NCI-H128 (cell line): ENCODE data around the gene BGN.

Source experiments
- DNase-seq: peaks from one replicate; lab custom pipeline; 2025; ENCODE audit not compliant: unreplicated experiment; lab: John Stamatoyannopoulos, UW

The BGN gene

DNA sequence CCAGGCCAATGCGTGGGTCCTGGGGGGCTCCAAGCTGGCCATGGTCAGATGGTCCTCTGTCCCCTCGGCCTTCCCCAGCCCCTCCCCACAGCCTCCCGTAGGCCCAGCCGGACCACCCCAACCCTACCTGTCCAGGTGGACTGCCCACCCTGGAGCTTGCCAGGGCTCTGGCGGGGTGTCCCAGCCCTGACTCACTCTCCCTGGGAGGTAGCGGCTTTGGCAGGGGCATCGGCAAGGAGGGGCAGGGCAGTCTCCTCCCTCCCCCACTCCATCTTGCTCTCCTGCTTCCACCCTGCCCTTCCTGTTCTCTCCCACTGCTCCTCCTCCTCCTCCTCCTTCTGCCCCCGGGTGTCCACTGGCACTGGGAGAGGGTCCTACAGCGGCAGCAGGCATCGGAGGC lies 7.4 kb downstream of the BGN start:
- no peak for DNase-seq

DNA sequence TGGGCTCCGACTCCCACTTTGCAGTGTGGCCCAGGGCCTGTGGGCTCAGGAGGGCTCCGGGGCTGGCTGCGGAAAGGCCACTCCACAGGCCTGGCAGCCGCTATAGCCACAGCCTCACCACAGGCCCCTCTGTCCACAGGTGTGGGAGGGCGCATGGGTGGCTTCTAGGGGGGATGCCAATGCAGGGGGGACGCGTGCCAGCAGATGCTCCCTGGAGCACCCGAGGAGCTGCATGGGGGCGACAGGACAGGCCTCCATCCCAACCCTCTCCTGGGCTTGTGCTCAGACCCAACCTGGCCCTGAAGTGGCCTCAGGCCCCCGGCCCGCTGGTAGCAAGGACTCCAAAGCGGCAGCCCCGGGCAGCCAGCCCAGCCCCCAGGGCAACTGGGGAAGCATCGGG lies 8.0 kb downstream of the BGN start:
- no peak for DNase-seq

DNA sequence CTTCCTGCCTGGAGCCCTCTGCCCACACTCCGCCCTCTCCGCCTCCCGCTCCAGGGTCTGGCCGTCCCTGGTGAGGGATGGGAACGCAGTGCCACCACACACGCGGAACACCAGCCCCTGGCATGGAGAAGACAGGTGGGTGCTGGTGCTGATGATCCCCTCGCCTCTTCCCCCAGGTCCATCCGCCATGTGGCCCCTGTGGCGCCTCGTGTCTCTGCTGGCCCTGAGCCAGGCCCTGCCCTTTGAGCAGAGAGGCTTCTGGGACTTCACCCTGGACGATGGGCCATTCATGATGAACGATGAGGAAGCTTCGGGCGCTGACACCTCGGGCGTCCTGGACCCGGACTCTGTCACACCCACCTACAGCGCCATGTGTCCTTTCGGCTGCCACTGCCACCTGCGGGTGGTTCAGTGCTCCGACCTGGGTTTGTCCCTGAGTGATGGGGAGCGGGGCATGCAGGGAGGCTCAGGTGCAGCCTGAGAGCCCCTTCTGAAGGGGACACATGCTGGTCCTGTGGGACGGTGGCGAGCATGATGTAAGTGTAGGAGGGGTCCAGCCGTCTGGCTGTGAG lies 9.8 kb downstream of the BGN start:
- DNase-seq = no peak

DNA sequence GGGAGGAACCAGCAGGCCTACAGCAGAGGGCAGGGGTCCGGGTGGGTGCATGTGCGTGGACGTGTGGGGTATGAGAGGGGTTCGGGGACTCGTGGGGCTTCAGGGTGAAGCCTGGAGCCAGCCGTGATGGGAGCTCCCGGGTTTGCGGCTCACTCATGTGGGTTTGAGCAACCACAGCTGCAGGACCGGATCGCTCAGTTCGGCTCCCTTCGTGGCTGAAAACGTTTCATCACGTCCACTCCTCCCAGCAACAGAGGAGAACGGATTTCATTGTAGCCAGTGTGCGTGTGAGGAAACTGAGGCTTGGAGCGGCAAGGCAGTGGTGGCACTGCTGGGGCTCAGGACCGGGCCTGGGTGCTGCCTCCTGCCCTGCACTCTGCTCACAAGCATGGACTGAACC lies 10.6 kb downstream of the BGN start:
- no peak for DNase-seq

DNA sequence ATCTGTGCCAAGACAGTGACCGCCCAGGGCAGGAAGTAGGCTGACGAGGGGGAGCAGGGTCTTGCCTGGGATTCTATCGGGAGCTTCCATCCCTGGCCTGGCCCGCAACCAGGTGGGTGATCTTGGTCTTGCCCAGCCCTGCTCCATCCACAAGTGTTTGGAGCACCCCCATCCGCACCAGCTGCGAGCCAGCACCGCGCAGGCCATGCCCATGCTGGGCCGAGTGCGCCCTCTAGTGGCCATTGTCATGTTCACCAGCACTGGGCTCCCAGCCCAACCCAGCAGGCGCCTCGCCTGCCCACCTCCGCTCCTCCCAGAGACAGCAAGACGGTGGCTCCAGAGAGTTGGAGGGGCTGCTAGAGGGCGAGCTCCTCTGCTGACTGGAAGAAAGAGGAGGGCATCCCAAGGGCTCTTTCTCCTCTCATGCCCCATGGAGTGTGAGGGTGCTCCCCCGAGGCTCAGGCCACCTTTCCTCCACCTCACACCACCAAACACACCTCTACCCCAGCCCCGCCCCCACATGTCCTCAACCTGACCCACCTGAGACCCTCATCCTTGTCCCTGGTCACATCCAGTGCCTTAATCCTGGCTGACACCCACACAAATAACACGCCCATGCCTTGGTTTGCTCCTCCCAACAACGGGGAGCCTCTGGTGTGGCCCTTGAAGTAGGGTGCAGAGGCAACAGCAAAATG lies 12.9 kb downstream of the BGN start:
- DNase-seq = peak; percentile 44

DNA sequence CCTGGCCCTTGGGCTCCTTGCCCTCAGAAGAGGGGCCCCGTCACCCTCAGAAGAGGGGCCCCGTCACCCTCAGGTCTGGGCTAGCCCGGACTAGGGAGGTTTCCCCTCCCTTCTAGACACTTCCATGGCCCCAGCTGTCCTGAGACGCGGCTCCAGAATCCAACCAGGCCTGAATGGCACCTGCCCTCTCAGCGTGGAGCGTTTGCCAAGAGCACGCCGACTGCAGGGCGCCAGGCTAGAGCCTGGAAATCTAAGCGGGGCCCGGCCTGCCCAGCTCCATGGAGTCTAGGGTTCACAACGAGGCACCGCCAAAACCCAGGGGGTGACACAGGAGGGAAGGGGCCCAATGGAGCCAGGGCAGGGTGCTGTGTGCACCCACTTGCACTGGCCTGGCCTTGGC lies 14.8 kb downstream of the BGN start:
- no peak for DNase-seq

DNA sequence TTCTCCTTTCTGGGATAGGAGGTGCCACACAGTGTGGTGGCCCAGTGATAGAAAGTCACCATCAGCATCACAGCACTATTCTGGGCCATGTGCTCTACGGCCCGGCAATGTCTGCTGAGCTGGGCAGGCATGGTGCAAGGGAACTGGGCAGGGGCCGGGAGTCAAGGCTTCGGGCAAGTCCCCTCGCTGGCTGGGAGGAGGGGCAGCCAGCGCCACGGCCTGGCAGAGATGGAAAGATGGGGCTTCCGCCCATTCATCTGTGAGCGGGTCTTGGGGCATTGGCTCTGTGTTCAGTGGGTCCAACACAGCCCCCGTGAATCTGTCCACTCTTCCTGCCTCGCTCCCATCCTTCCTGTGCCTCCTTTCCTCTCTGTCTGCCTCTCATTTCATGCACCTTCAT lies 15.6 kb downstream of the BGN start:
- DNase-seq = no peak

DNA sequence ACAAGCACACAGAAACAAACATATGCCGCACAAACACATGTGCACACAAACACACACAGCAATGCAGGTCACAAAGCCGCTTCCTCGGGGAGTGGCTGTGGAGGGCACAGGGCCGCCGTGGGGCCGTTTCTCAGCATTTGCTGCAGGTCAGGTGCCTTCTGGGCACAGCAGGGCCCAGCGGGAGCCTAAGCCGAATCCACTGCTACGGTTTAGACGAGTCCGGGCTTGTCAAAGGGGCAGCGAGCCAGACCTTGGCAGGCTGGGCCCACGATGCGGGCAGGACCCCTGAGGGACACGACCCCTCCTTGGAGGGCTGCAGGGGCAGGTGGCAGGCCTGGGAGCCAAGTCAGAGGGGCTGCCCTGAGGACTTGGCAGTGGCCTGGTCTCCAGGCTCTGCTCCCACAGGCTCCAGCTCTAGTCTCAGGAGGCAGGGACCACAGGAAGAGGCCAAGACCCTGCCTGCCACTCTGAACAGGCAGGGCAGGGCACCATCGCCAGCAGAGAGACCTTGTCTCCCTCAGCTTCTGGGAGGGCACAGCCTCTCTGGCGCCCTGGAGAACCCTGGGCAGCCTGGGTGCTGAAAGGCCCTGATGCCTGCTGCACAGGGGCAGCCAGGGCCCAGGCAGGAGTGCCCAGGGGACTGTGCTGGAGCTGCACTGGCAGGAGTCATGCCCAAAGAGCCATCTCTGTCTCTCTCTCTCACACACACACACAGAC lies 17.2 kb downstream of the BGN start:
- no peak for DNase-seq

DNA sequence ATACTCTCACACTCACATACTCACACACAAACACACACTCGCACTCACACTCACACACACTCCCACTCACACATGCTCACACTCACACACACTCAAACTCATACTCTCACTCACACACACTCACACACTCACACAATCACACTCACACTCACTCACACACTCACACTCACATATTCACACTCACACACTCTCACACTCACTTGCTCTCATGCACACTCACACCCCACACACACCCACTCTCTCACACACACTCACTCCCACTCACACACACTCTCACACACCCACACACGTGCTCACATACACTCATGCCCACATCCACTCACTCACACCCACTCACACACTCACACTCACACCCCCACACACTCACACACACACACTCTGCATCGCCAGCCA lies 17.7 kb downstream of the BGN start:
- DNase-seq = no peak

DNA sequence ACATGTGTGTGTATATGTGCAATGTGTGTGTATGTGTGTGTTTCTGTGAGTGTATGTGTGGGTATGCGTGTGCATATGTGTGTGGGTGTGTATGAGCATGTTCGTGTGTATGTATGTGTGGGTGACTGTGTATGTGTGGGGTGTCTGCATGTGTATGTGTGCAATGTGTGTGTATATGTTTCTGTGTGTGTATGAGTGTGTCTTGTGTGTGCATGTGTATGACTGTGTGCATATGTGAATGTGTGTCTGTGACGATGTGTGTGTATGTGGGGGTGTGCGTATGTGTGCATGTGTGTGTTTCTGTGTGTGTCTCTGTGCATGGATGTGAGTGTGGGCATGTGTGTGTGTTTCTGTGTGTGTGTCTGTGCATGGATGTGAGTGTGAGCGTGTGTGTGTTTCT lies 18.5 kb downstream of the BGN start:
- no peak for DNase-seq

DNA sequence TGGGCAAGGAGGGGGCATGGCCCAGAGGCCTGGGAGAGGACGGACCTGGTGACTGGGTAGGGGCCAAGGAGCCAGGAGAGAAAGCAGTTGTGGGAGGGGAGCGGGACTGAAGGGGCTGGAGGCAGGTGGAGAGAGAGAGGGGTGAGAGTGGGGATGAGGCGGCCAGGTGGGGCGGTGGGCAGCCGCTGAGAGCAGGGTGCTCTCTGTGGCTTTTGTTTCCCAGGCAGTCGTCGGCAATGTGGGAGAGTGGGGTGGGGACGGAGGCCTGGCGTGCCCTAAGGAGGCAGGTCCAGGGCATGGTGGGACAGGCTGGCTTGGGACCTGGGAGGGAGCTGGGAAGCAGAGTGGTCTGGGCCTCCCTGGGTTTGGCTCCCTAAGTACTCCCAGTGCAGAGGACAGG lies 19.5 kb downstream of the BGN start:
- DNase-seq = no peak

DNA sequence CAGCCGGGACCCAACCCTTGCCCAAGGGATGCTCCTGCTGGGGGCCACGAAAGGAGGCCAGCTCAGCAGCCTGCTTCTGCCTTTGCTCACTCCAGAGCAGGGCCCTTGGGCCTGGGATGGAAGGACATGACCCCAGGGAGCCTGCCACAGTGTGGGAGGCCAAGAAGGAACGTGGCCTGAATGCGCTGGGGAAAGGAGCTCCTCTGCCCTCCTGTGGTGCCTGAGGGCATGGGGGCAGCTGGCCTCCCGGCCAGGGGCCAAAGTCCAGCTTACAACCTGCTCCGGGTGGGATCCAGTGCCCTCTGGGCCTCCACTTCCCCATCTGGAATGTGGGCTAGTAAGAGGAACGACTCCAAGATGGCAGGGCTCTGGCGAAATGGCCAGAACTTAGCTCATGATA lies 20.7 kb downstream of the BGN start:
- DNase-seq = no peak

DNA sequence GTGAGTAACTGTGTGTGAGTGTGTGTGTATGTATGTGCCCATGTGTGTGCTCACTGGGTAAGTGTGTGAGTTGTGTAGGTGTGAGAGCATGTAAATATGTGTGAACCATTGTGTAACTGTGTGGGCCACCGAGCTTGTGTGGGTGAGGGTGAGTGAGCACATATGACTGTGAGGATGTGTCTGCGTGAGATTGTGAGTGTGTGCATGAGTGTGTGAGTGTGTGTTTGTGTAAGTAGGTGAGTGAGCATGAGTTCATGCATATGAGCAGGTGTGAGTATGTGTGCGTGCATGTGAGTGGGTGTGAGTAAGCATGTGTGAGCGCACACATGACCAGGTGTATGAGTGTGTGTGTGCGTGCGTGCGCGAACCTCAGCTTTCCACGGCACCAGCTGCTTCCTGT lies 21.3 kb downstream of the BGN start:
- no peak for DNase-seq

DNA sequence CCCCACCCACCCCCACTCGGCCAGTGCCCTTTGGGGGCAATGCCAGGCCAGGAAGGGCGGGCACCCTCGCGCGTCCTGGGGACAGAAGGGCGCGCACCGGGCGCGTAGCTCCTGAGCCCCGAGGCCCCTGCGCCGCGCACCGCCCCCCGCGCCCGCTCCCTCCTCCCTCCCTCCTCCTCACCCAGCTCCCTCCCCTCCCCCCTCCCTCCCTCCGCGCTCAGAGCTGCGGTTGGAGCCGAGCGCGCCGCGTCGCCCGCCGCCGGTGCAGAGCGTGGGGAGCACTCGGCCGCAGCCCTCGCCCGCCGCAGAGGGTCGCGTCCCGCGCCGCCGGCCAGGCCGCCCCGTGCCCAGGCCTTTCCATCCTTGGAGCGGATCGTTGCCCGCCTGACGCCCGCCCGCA lies 22.6 kb downstream of the BGN start, which contains the start of gene ATP2B3:
TSS of gene ATP2B3 (plus strand) at position 220 of the 400 bp plus-strand sequence. CDS start 18,606 bp downstream, outside the sequence.
- DNase-seq = no peak

DNA sequence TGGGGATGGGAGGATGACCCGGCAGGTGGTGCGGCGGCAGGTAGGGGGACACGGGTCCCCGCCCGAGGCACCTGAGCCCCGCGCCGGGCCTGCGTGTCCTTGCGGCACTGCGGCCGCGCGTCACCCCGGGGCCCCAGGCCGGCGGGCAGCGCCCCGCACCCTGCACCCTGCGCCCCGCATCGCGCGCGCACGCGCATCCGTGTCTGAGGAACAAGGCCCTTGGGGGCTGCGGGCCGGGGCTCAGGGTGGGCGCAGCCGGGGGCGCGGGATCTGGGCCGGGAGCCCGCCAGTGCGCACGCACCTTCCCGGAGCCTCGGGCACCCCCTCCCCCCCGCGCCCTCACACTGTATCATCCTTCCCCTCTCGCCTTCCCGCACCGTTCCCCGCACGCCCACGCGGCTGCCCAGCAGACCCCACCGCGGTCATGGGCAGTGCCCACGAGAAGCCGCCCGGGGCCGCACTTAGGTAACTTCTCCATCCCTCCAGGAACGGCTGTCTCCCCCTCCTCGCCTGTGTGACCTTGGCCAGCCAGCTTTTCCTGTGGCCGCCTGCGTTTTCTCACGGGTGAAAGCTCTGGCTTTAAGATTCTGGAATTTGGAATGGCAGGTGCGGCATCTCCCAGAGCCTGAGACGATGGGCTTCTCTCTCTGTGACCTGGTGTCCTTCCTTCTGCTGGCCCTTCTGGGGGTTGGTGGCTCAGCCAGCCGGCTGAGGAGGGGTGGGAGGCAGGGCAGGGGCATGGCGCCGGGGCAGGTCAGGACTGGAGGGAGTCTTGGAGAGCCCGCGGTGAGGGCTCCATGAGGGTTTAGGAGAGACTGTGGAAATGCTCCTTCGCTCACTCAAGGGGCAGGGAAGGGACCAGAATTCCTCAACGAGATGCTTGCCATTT lies 23.4 kb downstream of the BGN start:
- no peak for DNase-seq

DNA sequence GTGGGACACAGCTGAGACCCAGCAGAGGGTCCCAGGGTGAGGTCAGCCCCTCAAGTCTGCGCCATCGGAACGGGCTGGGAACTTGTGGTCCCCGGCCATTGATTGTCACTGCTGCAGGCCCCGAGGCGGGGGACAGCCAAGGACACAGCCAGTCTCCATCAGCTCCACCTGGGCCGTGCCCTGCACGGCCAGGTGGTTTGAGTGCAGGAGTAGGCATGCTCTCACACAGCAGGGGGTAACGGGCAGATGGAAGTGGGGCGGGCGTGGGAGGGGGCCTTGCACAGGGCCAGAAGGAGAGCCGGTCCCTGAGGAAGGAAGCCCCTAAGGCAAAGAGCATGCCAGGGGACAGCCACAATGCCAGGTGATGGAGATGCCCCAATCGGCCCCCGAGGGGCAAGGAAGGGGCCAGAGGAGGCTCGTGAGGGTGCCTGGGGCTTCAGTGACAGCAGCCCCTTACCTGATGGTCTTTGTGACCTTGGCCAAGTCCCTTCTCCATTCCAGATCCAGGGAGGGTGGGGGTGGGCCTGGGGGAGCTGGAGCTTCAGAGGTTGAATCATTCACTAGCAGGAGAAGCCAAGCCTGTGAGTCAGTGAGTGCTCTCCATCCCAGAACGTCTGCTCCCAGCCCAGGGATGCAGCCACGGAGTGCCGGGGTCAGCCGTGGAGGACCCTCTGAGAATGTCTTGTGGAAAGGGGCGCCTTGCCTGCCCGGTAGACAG lies 24.9 kb downstream of the BGN start:
- DNase-seq = no peak

DNA sequence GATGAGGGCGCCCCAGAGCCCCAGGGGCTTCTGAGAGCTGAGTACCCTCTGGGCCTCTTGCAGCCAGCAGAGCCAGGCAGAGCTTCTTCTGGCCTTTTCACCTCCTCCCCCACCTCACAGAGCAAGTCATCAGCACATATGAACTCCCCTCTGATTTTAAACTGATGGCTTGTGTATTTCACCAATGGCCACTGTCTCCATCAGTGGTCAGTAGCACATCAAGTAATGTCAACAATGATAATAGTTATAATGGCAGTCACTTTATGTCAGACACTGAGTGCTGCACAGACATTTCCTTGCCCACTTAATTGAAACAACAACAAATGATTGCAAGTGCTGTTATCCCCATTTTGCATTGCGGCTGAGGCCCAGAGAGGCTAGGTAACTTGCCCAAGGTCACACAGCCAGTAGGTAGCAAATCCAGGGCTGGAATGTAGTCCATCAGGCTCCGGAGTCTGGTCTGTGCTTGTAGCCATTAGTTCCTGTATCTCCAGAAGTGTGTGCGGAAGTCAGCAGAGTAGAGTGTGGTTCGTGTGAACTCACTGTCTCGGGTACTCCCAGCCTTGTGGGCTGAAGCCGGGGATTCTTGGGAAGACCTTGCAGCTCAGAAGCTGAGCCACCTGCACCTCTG lies 25.6 kb downstream of the BGN start:
- DNase-seq = no peak

DNA sequence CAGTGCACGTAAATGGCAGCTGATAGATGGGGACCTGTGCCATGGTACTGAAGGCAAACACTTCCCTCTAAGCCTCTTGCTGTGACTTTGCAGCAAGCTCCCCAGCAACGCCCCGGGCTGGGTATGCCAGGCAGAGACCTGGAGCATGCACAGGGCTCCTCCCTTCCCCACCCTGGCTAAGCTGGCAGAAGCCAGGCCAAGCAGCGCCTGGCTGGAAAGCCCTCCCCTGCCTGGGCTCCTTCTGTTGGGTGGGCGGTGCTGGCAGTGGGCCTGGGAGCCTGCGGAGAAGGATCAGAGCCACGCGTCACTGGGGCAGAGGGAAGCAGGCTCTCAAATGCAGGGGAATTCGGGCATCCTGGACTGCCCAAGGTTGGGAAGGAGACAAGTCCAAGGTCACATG lies 26.3 kb downstream of the BGN start:
- no peak for DNase-seq

DNA sequence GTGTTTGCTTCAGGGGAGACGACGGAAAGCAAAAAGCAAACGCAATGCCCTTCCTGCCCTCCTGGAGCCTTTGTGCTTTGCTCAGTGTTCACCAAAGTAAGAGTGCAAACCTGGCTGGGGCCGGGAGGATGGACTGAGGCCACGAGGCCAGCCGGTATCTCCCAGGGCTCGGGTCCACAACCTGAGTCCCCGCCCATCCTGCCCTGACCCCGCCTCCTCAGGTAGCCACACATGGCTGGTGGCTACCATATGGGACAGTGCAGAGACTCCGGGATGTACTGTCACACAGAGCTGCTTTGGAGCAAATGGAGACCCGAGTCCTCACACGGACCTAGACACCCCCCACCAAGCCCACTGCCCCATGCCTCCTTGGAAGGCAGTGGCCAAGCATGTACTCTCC lies 27.5 kb downstream of the BGN start:
- no peak for DNase-seq

DNA sequence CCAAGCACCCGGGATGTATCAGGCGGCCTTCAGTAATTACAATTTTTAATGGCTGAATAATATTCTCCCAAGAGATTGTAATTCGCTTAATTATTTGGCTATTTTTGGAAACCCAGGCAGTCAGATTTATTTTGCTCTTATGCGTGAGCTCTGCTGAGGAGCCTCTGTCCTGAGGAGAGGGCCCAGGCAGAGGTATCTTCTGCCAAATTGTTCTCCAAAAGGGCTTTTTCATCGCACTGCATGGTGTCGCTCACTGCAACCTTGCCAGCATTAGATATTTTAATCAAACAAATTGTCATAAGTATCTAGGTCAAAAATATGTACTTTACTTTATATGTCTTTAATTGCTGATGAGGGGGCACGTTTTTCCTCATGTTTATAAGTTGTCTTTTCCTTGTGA lies 28.5 kb downstream of the BGN start:
- no peak for DNase-seq
